GM12872 (cell line): ENCODE results near the gene STRIT1.

ENCODE experiments used
- CTCF ChIP-seq: IDR thresholded peaks from 3 replicates; pipeline ENCODE4 v1.5.1; 2011; ENCODE audit warnings: low read depth, mild to moderate bottlenecking, low read length, moderate library complexity; ENCODE audit not compliant: insufficient read depth

Gene STRIT1

GRCh38 chr3:155331078-155331477 is 37.6 kb upstream of the STRIT1 start:
- TF ChIP-seq CTCF = no peak

GRCh38 chr3:155330370-155330769 is 36.9 kb upstream of the STRIT1 start:
- no peak for TF ChIP-seq CTCF

GRCh38 chr3:155329513-155330048 is 36.1 kb upstream of the STRIT1 start:
- TF ChIP-seq CTCF = no peak

- TF ChIP-seq CTCF = no peak
Measured at GRCh38 chr3:155327871-155328270, 34.4 kb upstream of the STRIT1 start.

GRCh38 chr3:155327430-155327829 is 33.9 kb upstream of the STRIT1 start:
- no peak for TF ChIP-seq CTCF

GRCh38 chr3:155326901-155327300 is 33.4 kb upstream of the STRIT1 start:
- no peak for TF ChIP-seq CTCF

- TF ChIP-seq CTCF = no peak
Measured at GRCh38 chr3:155326244-155326643, 32.8 kb upstream of the STRIT1 start.

- no peak for TF ChIP-seq CTCF
Measured at GRCh38 chr3:155325263-155325835, 31.9 kb upstream of the STRIT1 start.
